HG02943 (cell line): ENCODE results near the gene PURA.

Experiments
- ATAC-seq: cut with Tn5 transposase; IDR thresholded peaks from one replicate; pipeline ENCODE4 v1.9.1; 2021; ENCODE audit warnings: mild to moderate bottlenecking, low read depth, moderate library complexity; ENCODE audit not compliant: unreplicated experiment

Gene PURA

GRCh38 chr5:140109759-140110645 lies 3.9 kb upstream of the PURA start:
- no peak for ATAC-seq

- ATAC-seq, result no peak
Observed at GRCh38 chr5:140110646-140110957, 3.3 kb upstream of the PURA start.

GRCh38 chr5:140111011-140111858 lies 2.7 kb upstream of the PURA start:
- ATAC-seq, result no peak

- no peak for ATAC-seq
Observed at GRCh38 chr5:140111859-140112551, 1.9 kb upstream of the PURA start.

- ATAC-seq, result no peak
Observed at GRCh38 chr5:140112685-140113179, 1.2 kb upstream of the PURA start.

GRCh38 chr5:140113180-140113698 lies 670 bp upstream of the PURA start:
- no peak for ATAC-seq

GRCh38 chr5:140114341-140115185 lies 654 bp downstream of the PURA start:
- ATAC-seq, result peak; percentile 31

GRCh38 chr5:140115186-140115500 lies 1.2 kb downstream of the PURA start:
- ATAC-seq, result no peak

GRCh38 chr5:140116716-140117115 lies 2.8 kb downstream of the PURA start:
- ATAC-seq, result no peak

GRCh38 chr5:140117523-140117922 lies 3.6 kb downstream of the PURA start:
- no peak for ATAC-seq

- ATAC-seq, result no peak
Observed at GRCh38 chr5:140118302-140118936, 4.5 kb downstream of the PURA start.

GRCh38 chr5:140125637-140126036 lies 11.7 kb downstream of the PURA start, which contains the start of gene IGIP:
Gene IGIP, plus strand, starts transcription at chr5:140125937. Its CDS starts 2,540 bp downstream, at chr5:140128477.
- ATAC-seq, result no peak

GRCh38 chr5:140126315-140127012 lies 12.6 kb downstream of the PURA start:
- ATAC-seq, result no peak

GRCh38 chr5:140128376-140128775 lies 14.5 kb downstream of the PURA start:
- ATAC-seq, result no peak

GRCh38 chr5:140130949-140131733 lies 17.2 kb downstream of the PURA start:
- no peak for ATAC-seq

- no peak for ATAC-seq
Observed at GRCh38 chr5:140131967-140132409, 18.1 kb downstream of the PURA start.

- ATAC-seq, result no peak
Observed at GRCh38 chr5:140133514-140134167, 19.7 kb downstream of the PURA start.
